ENCODE data around the gene MEIS1.

- TF ChIP-seq POLR2A (IDR thresholded peaks at IDR 0.05) (no peak), CTCF (IDR thresholded peaks at IDR 0.05) (no peak), POLR2AphosphoS5 (IDR thresholded peaks at IDR 0.05) (no peak)
Measured at GRCh38 chr2:66519264-66519843, 84.4 kb downstream of the MEIS1 start.

Measured in transverse colon (tissue), 4 donors.